ENCODE results near the gene SEMA6D.

GRCh38 chr15:47802216-47802615 is 84.9 kb downstream of the SEMA6D start:
- TF ChIP-seq ZNF384 (IDR thresholded peaks at IDR 0.05) (no peak), SUZ12 (IDR thresholded peaks at IDR 0.05) (no peak), BHLHE40 (IDR thresholded peaks at IDR 0.05; ENCODE audit: borderline replicate concordance) (no peak), SP1 (IDR thresholded peaks at IDR 0.05) (no peak), TARDBP (IDR thresholded peaks at IDR 0.05) (no peak), LEF1 (IDR thresholded peaks at IDR 0.05; ENCODE audit: borderline replicate concordance) (no peak), CTBP1 (IDR thresholded peaks at IDR 0.05; ENCODE audit: borderline replicate concordance) (no peak), HDGF (IDR thresholded peaks at IDR 0.05; ENCODE audit: borderline replicate concordance) (no peak)

All from HEK293T (cell line).